Fibroblast of gingiva (primary cell): ENCODE data around the gene IL2RA.
"Not testable (repeated sequence)": the region's sequence is repeated elsewhere in the genome, so short reads cannot be mapped to it uniquely, and the experiment has no call there.

Experiments used
- DNase-seq: peaks from one replicate; pipeline ENCODE4 v3.0.0-alpha.2; 2011; ENCODE audit warnings: low read depth

IL2RA gene

GRCh38 chr10:5981529-5981928, 80.6 kb downstream of the IL2RA start:
- no peak for DNase-seq

GRCh38 chr10:5978230-5978489, 84.0 kb downstream of the IL2RA start:
- DNase-seq: no peak

GRCh38 chr10:5977471-5978229, 84.5 kb downstream of the IL2RA start, which contains the start of gene IL15RA:
TSS of gene IL15RA (minus strand) at chr10:5977543. CDS start at chr10:5977492, 51 bp downstream.
- DNase-seq: peak; percentile 52

- peak; percentile 54 for DNase-seq
These were observed 85.4 kb downstream of the IL2RA start for GRCh38 chr10:5976512-5977470.

GRCh38 chr10:5975641-5976473, 86.3 kb downstream of the IL2RA start:
- peak; percentile 52 for DNase-seq

GRCh38 chr10:5973069-5973468, 89.1 kb downstream of the IL2RA start:
- no peak for DNase-seq

- DNase-seq: no peak
These were observed 90.3 kb downstream of the IL2RA start for GRCh38 chr10:5971886-5972285.

- DNase-seq: no peak
These were observed 90.8 kb downstream of the IL2RA start for GRCh38 chr10:5971315-5971832.

- DNase-seq: no peak
These were observed 91.6 kb downstream of the IL2RA start for GRCh38 chr10:5970527-5970926.

- no peak for DNase-seq
These were observed 92.1 kb downstream of the IL2RA start for GRCh38 chr10:5970066-5970465.

GRCh38 chr10:5968681-5969453, 93.3 kb downstream of the IL2RA start:
- DNase-seq: no peak

GRCh38 chr10:5968037-5968680, 94.0 kb downstream of the IL2RA start:
- no peak for DNase-seq

- DNase-seq: no peak
These were observed 96.9 kb downstream of the IL2RA start for GRCh38 chr10:5965266-5965665.

- DNase-seq: no peak
These were observed 97.4 kb downstream of the IL2RA start for GRCh38 chr10:5964736-5965135.

- DNase-seq: no peak
These were observed 98.6 kb downstream of the IL2RA start for GRCh38 chr10:5963591-5963990.

- no peak for DNase-seq
These were observed 99.1 kb downstream of the IL2RA start for GRCh38 chr10:5963071-5963470.

GRCh38 chr10:5962358-5962940, 99.7 kb downstream of the IL2RA start:
- DNase-seq: not testable (repeated sequence)

GRCh38 chr10:5961405-5962100, 100.6 kb downstream of the IL2RA start:
- DNase-seq: no peak

GRCh38 chr10:5960973-5961275, 101.2 kb downstream of the IL2RA start:
- DNase-seq: not testable (repeated sequence)
